ENCODE measurements around the gene SPDYA. TPM values are rescaled to one million over a fixed set of nuclear protein-coding genes. Genes with fewer than 3 reads are reported as not detected.

SPDYA gene
- total RNA-seq, 1 donor from 2014 or later, result 1.3 TPM

Other genes starting within 250 kb of the SPDYA start
- 250 and 263 TPM in 2 replicates for gene PPP1CB, start 59.0 kb upstream of the SPDYA start, total RNA-seq
- 12.1 and 15.3 TPM in 2 replicates for gene TRMT61B, start 59.5 kb downstream of the SPDYA start, total RNA-seq
- 71.9 and 83.9 TPM in 2 replicates for gene WDR43, start 83.8 kb downstream of the SPDYA start, total RNA-seq
- gene TOGARAM2, start 170.5 kb downstream of the SPDYA start, total RNA-seq, result 0.38 and 0.73 TPM in 2 replicates

Data from astrocyte (in vitro differentiated cells and primary cell).